ENCODE measurements around the gene VSIG10L2. TPM values are rescaled to one million over a fixed set of nuclear protein-coding genes. Genes with fewer than 3 reads are reported as not detected.

Gene VSIG10L2
- total RNA-seq, 1 experiment from 2014 or later = not detected

DNA sequence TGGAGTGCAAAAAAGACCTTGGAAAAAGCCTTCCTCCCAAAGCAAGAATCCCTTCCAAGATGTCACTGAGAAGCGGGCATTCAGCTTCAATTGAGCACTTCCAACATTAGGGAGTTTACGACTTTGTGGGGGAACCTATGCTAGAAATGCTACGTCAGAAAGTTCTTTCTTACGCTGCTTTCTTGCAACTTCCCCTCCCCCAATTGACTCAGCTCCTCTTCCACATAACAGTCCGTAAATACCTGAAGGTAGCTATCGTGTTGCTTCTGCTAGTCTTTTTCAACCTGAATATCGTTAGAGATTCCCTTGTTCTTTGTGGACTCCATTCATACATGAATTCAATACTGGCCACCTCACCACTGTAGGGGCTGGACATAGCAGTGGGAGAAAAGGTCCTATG, 47.0 kb downstream of the VSIG10L2 start:
- CTCF ChIA-PET = no interaction called here
- no peaks in the 10 kb centered on the region for H3K4me1 ChIP-seq

DNA sequence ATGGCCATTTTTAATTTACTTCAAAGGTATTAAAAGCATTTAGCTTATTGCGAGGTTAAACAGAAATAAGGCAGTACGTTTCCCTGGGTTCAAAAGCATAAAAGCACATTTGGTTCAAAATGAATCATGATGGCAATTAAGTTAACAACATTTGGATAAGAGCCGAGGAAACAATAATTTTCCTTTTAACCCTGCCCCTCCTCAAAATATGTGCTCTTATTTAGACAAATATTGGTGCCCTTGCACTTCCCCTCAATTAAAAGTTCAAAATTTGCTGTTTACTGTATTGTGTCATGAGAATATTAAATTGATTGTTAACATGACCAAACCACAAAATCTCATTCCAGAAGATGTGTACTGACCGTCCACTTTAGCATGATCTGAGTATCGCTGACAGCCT, 48.7 kb downstream of the VSIG10L2 start:
- Histone ChIP-seq H3K9me3 (no peaks in the 10 kb centered on the region), H3K27me3 (replicated peaks; ENCODE audit: control insufficient read depth, insufficient read depth, low read length) (no peaks in the 10 kb centered on the region), H3K36me3 (ENCODE audit: control insufficient read depth, insufficient read depth, low read length) (no peaks in the 10 kb centered on the region), H3K4me1 (no peaks in the 10 kb centered on the region), H3K4me3 (ENCODE audit: low read depth, low read length) (no peak overlapping the region)
- no peaks in the 10 kb centered on the region for H3K4me1 Mint-ChIP-seq (ENCODE audit: low read depth, unreplicated experiment)
- H3K9me3 Mint-ChIP-seq (ENCODE audit: unreplicated experiment) = no peaks in the 10 kb centered on the region
- ChIA-PET CTCF (no interaction called here), POLR2A (no interaction called here)
- TF ChIP-seq, protein P1, sequence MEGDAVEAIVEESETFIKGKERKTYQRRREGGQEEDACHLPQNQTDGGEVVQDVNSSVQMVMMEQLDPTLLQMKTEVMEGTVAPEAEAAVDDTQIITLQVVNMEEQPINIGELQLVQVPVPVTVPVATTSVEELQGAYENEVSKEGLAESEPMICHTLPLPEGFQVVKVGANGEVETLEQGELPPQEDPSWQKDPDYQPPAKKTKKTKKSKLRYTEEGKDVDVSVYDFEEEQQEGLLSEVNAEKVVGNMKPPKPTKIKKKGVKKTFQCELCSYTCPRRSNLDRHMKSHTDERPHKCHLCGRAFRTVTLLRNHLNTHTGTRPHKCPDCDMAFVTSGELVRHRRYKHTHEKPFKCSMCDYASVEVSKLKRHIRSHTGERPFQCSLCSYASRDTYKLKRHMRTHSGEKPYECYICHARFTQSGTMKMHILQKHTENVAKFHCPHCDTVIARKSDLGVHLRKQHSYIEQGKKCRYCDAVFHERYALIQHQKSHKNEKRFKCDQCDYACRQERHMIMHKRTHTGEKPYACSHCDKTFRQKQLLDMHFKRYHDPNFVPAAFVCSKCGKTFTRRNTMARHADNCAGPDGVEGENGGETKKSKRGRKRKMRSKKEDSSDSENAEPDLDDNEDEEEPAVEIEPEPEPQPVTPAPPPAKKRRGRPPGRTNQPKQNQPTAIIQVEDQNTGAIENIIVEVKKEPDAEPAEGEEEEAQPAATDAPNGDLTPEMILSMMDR (IDR thresholded peaks at IDR 0.05; ENCODE audit: insufficient read depth in 1 of 2, low read depth in 1 of 2, low read length in 1 of 2, severe bottlenecking in 1 of 2, unreplicated experiment in 1 of 2) = no peak
- no peak overlapping the region for H3K27ac Mint-ChIP-seq (ENCODE audit: unreplicated experiment)
- no peaks in the 10 kb centered on the region for H3K27me3 Mint-ChIP-seq (ENCODE audit: insufficient read depth, unreplicated experiment)
- no TSS peak for BruUV-seq (replicated peaks)
- no peak for DNase-seq
- H3K36me3 Mint-ChIP-seq (ENCODE audit: insufficient read depth, unreplicated experiment) = no peaks in the 10 kb centered on the region
- intact Hi-C loops (cut with micrococcal nuclease; ENCODE audit: unreplicated experiment) = no loop called here
- H3K4me3 Mint-ChIP-seq (ENCODE audit: unreplicated experiment) = no peak overlapping the region

More for the DNA sequence above, 47.0 kb downstream of the VSIG10L2 start:
- POLR2A ChIA-PET = no interaction called here
- Mint-ChIP-seq H3K27me3 (ENCODE audit: insufficient read depth, unreplicated experiment) (no peaks in the 10 kb centered on the region), H3K9me3 (ENCODE audit: unreplicated experiment) (no peaks in the 10 kb centered on the region), H3K27ac (ENCODE audit: unreplicated experiment) (no peak overlapping the region), H3K4me1 (ENCODE audit: low read depth, unreplicated experiment) (no peaks in the 10 kb centered on the region), H3K4me3 (ENCODE audit: unreplicated experiment) (no peak overlapping the region), H3K36me3 (ENCODE audit: insufficient read depth, unreplicated experiment) (no peaks in the 10 kb centered on the region)
- Histone ChIP-seq H3K4me3 (ENCODE audit: low read depth, low read length) (no peak overlapping the region), H3K9me3 (no peaks in the 10 kb centered on the region), H3K27me3 (replicated peaks; ENCODE audit: control insufficient read depth, insufficient read depth, low read length) (no peaks in the 10 kb centered on the region), H3K36me3 (ENCODE audit: control insufficient read depth, insufficient read depth, low read length) (no peaks in the 10 kb centered on the region)
- no TSS peak for BruUV-seq (replicated peaks)
- TF ChIP-seq, protein P1 (IDR thresholded peaks at IDR 0.05; ENCODE audit: insufficient read depth in 1 of 2, low read depth in 1 of 2, low read length in 1 of 2, severe bottlenecking in 1 of 2, unreplicated experiment in 1 of 2) = no peak
- no peak for DNase-seq
- intact Hi-C loops (cut with micrococcal nuclease; ENCODE audit: unreplicated experiment) = no loop called here

DNA sequence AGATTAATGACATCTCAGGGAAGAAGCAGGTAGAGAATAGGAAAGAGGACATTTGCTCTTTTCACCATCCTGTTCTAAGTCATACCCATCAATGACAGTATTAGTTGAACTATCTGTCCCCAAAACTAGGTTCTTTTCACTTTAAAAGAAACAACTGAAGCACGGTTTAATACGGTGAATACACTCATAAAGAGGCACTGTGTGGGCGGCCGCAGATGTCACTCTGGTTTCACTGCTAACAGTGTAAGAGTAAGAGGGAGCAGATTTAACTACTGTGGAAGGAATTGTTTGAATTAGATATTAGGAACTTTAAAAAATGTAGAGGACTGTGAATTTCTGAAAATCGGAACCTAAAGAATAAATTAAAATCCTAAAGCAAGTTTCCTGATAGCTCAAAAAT, 49.5 kb downstream of the VSIG10L2 start:
- Mint-ChIP-seq H3K27me3 (ENCODE audit: insufficient read depth, unreplicated experiment) (no peaks in the 10 kb centered on the region), H3K36me3 (ENCODE audit: insufficient read depth, unreplicated experiment) (no peaks in the 10 kb centered on the region), H3K9me3 (ENCODE audit: unreplicated experiment) (no peaks in the 10 kb centered on the region), H3K4me3 (ENCODE audit: unreplicated experiment) (no peak overlapping the region), H3K4me1 (ENCODE audit: low read depth, unreplicated experiment) (no peaks in the 10 kb centered on the region), H3K27ac (ENCODE audit: unreplicated experiment) (no peak overlapping the region)
- intact Hi-C loops (cut with micrococcal nuclease; ENCODE audit: unreplicated experiment) = no loop called here
- no peaks in the 10 kb centered on the region for H3K4me1 ChIP-seq
- H3K36me3 ChIP-seq (ENCODE audit: control insufficient read depth, insufficient read depth, low read length) = no peaks in the 10 kb centered on the region
- TF ChIP-seq, protein P1 (IDR thresholded peaks at IDR 0.05; ENCODE audit: insufficient read depth in 1 of 2, low read depth in 1 of 2, low read length in 1 of 2, severe bottlenecking in 1 of 2, unreplicated experiment in 1 of 2) = no peak
- CTCF ChIA-PET = no interaction called here
- no peaks in the 10 kb centered on the region for H3K9me3 ChIP-seq
- H3K27me3 ChIP-seq (replicated peaks; ENCODE audit: control insufficient read depth, insufficient read depth, low read length) = no peaks in the 10 kb centered on the region
- no TSS peak for BruUV-seq (replicated peaks)
- DNase-seq = no peak
- no peak overlapping the region for H3K4me3 ChIP-seq (ENCODE audit: low read depth, low read length)
- POLR2A ChIA-PET = no interaction called here

Data from Caco-2 (cell line).